MCF 10A (cell line): ENCODE data around the gene SORL1. TPM values are rescaled to one million over a fixed set of nuclear protein-coding genes. Genes with fewer than 3 reads are reported as not detected.

ENCODE experiments used
- BruUV-seq: library from RNA; stranded (reverse); fragments of 400-500 nt; replicated peaks from 2 replicates; lab custom pipeline; 2021; lab: Mats Ljungman, UMichigan
- CTCF ChIA-PET: fragments of 300-600 bp; sonication (Branson Sonifier 250); formaldehyde crosslinking; extraction: SDS; loops from one replicate; lab custom pipeline; 2021; ENCODE audit warnings: antibody characterized with exemption, inconsistent platforms; lab: Yijun Ruan, JAX
- POLR2A ChIA-PET: fragments of 300-600, 350-650 bp; sonication (Branson Sonifier 250); formaldehyde crosslinking; extraction: SDS; loops from one replicate; lab custom pipeline; 2020; ENCODE audit warnings: antibody characterized with exemption, inconsistent platforms; lab: Yijun Ruan, JAX
- DNase-seq: peaks from one replicate; pipeline ENCODE4 v3.0.0-alpha.2; 2018; ENCODE audit not compliant: unreplicated experiment
- H3K27ac Mint-ChIP-seq: one replicate; pipeline ENCODE4 v1.8.0; 2022; ENCODE audit warnings: mild to moderate bottlenecking, low read depth, mixed read lengths; ENCODE audit not compliant: unreplicated experiment
- H3K27me3 Mint-ChIP-seq: one replicate; pipeline ENCODE4 v1.8.0; 2022; ENCODE audit warnings: mixed read lengths; ENCODE audit not compliant: insufficient read depth, unreplicated experiment
- H3K36me3 Mint-ChIP-seq: one replicate; pipeline ENCODE4 v1.8.0; 2022; ENCODE audit warnings: mild to moderate bottlenecking, moderate library complexity, mixed read lengths; ENCODE audit not compliant: insufficient read depth, unreplicated experiment
- H3K4me1 Mint-ChIP-seq: one replicate; pipeline ENCODE4 v1.8.0; 2022; ENCODE audit warnings: mixed read lengths; ENCODE audit not compliant: insufficient read depth, unreplicated experiment
- H3K4me3 Mint-ChIP-seq: one replicate; pipeline ENCODE4 v1.8.0; 2022; ENCODE audit warnings: mild to moderate bottlenecking, moderate library complexity, mixed read lengths; ENCODE audit not compliant: unreplicated experiment
- H3K9me3 Mint-ChIP-seq: one replicate; pipeline ENCODE4 v1.8.0; 2022; ENCODE audit warnings: mixed read lengths; ENCODE audit not compliant: unreplicated experiment
- intact Hi-C: fragments of 100-400 bp; cut with micrococcal nuclease; formaldehyde crosslinking; loops from 2 replicates; pipeline ENCODE4 v1.14.1; 2022
- total RNA-seq: library from RNA; stranded (reverse); gene quantifications from 2 replicates; pipeline ENCODE4 v1.2.3, GENCODE V29; 2022
- TF ChIP-seq, protein P1 (sequence below): fragments of 200-600 bp; IDR thresholded peaks from one replicate; pipeline ENCODE4 v1.8.0; 2022; ENCODE audit warnings: antibody characterized with exemption, mild to moderate bottlenecking; ENCODE audit not compliant: unreplicated experiment

SORL1 gene
- total RNA-seq, 1 experiment from 2014 or later: 5.9 TPM

GRCh38 chr11:121560236-121560635 is 108.1 kb downstream of the SORL1 start:
- ChIA-PET POLR2A (no interaction called here), CTCF (interaction anchor here (0.6 to 0.7 kb wide), 2 partner anchors 16 to 47 kb away, joined by 3 to 4 read pairs; no protein-coding TSS in a partner anchor)
- DNase-seq: no peak
- no TSS peak for BruUV-seq
- TF ChIP-seq, protein P1, sequence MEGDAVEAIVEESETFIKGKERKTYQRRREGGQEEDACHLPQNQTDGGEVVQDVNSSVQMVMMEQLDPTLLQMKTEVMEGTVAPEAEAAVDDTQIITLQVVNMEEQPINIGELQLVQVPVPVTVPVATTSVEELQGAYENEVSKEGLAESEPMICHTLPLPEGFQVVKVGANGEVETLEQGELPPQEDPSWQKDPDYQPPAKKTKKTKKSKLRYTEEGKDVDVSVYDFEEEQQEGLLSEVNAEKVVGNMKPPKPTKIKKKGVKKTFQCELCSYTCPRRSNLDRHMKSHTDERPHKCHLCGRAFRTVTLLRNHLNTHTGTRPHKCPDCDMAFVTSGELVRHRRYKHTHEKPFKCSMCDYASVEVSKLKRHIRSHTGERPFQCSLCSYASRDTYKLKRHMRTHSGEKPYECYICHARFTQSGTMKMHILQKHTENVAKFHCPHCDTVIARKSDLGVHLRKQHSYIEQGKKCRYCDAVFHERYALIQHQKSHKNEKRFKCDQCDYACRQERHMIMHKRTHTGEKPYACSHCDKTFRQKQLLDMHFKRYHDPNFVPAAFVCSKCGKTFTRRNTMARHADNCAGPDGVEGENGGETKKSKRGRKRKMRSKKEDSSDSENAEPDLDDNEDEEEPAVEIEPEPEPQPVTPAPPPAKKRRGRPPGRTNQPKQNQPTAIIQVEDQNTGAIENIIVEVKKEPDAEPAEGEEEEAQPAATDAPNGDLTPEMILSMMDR: no peak
- no peak overlapping the region for H3K27ac Mint-ChIP-seq
- H3K27me3 Mint-ChIP-seq: no peaks in the 10 kb centered on the region
- H3K4me3 Mint-ChIP-seq: no peak overlapping the region
- no peaks in the 10 kb centered on the region for H3K36me3 Mint-ChIP-seq
- intact Hi-C loops: no loop called here
- H3K4me1 Mint-ChIP-seq: no peaks in the 10 kb centered on the region
- no peaks in the 10 kb centered on the region for H3K9me3 Mint-ChIP-seq

- DNase-seq: no peak
- BruUV-seq: no TSS peak
- no peaks in the 10 kb centered on the region for H3K9me3 Mint-ChIP-seq
- no peaks in the 10 kb centered on the region for H3K36me3 Mint-ChIP-seq
- no peaks in the 10 kb centered on the region for H3K4me1 Mint-ChIP-seq
- intact Hi-C loops: no loop called here
- H3K4me3 Mint-ChIP-seq: no peak overlapping the region
- ChIA-PET POLR2A (no interaction called here), CTCF (interaction anchor here (0.8 kb wide), 1 partner anchor 11 kb away, joined by 3 read pairs; no protein-coding TSS in a partner anchor)
- no peak overlapping the region for H3K27ac Mint-ChIP-seq
- TF ChIP-seq, protein P1: no peak
- no peaks in the 10 kb centered on the region for H3K27me3 Mint-ChIP-seq
Observed at GRCh38 chr11:121561240-121561639, 109.1 kb downstream of the SORL1 start.

GRCh38 chr11:121561716-121562115 is 109.6 kb downstream of the SORL1 start:
- Mint-ChIP-seq H3K9me3 (no peaks in the 10 kb centered on the region), H3K27me3 (no peaks in the 10 kb centered on the region), H3K4me3 (no peak overlapping the region), H3K36me3 (no peaks in the 10 kb centered on the region), H3K4me1 (no peaks in the 10 kb centered on the region), H3K27ac (no peak overlapping the region)
- ChIA-PET POLR2A (no interaction called here), CTCF (interaction anchor here (0.8 kb wide), 1 partner anchor 11 kb away, joined by 3 read pairs; no protein-coding TSS in a partner anchor)
- TF ChIP-seq, protein P1: no peak
- no peak for DNase-seq
- BruUV-seq: no TSS peak
- intact Hi-C loops: no loop called here

GRCh38 chr11:121563003-121563402 is 110.9 kb downstream of the SORL1 start:
- Mint-ChIP-seq H3K27ac (no peak overlapping the region), H3K9me3 (no peaks in the 10 kb centered on the region), H3K27me3 (no peaks in the 10 kb centered on the region), H3K36me3 (no peaks in the 10 kb centered on the region), H3K4me1 (no peaks in the 10 kb centered on the region), H3K4me3 (no peak overlapping the region)
- BruUV-seq: no TSS peak
- ChIA-PET CTCF (no interaction called here), POLR2A (no interaction called here)
- DNase-seq: no peak
- TF ChIP-seq, protein P1: no peak
- intact Hi-C loops: no loop called here
